Adipocyte (in vitro differentiated cells): ENCODE measurements around the gene PI4KB.
A peak's percentile ranks its signal among the peaks of the same experiment; 100 is the strongest.
"Not testable (repeated sequence)": the region's sequence is repeated elsewhere in the genome, so short reads cannot be mapped to it uniquely, and the experiment has no call there.

ENCODE experiments used
- DNase-seq: peaks from one replicate; pipeline ENCODE4 v3.0.0-alpha.2; 2015; ENCODE audit warnings: low read depth
- H3K27me3 ChIP-seq: replicated peaks from 2 replicates; pipeline ENCODE4 v1.7.0; 2013; ENCODE audit warnings: mild to moderate bottlenecking, low read length, moderate library complexity; ENCODE audit not compliant: control insufficient read depth, insufficient read depth
- H3K36me3 ChIP-seq: 2 replicates; pipeline ENCODE4 v1.7.0; 2013; ENCODE audit warnings: low read length, mild to moderate bottlenecking, moderate library complexity; ENCODE audit not compliant: control insufficient read depth, insufficient read depth, severe bottlenecking
- H3K4me1 ChIP-seq: 2 replicates; pipeline ENCODE4 v1.7.0; 2013; ENCODE audit warnings: mild to moderate bottlenecking, low read length, moderate library complexity; ENCODE audit not compliant: control insufficient read depth, insufficient read depth
- H3K4me3 ChIP-seq: 2 replicates; pipeline ENCODE4 v1.7.0; 2013; ENCODE audit warnings: mild to moderate bottlenecking, low read length, moderate library complexity
- H3K9ac ChIP-seq: 2 replicates; pipeline ENCODE4 v1.7.0; 2013; ENCODE audit warnings: mild to moderate bottlenecking, low read length, moderate library complexity
- H3K9me3 ChIP-seq: 2 replicates; pipeline ENCODE4 v1.7.0; 2013; ENCODE audit warnings: mild to moderate bottlenecking, low read length, moderate library complexity; ENCODE audit not compliant: control insufficient read depth

The PI4KB gene

DNA sequence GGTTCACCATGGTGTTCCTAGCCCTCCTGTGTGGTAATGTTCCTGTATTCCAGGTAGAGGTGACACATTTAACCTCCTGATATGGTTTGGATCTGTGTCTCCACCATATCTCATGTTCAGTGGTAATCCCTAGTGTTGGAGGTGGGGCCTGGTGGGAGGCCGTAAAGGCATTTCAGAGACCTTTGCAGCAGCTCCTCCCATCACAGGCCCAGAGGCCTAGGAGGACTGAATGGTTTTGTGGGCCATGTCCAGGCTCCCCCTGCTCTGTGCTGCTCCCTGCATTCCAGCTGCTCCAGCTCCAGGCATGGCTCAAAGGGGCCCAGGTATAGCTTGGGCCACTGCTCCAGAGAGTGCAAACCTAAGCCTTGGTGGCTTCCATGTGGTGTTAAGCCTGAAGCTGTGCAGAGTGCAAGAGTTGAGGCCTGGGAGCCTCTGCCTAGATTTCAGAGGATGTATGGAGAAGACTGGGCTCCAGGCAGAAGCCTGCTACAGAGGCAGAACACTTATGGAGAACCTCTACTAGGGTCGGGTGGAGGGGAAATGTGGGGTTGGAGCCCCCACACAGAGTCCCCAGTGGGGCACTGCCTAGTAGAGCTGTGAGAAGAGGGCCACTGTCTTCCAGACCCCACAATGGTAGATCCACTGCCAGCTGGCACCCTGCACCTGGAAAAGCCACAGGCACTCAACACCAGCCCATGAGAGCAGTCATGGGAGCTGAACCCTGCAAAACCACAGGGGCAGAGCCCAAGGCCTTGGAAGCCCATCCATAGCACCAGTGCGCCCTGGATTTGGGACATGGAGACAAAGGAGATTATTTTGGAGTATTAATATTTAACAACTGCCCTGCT, 35.3 kb upstream of the PI4KB start:
- peaks cover 3% of the 10 kb centered on the region for H3K4me1 ChIP-seq
- peaks cover 2% of the 10 kb centered on the region for H3K9me3 ChIP-seq
- no peaks in the 10 kb centered on the region for H3K27me3 ChIP-seq
- no peak overlapping the region for H3K4me3 ChIP-seq
- H3K9ac ChIP-seq, result no peak overlapping the region
- H3K36me3 ChIP-seq, result peaks cover 46% of the 10 kb centered on the region
- DNase-seq, result no peak

GRCh38 chr1:151361883-151362282, 34.7 kb upstream of the PI4KB start:
- no peaks in the 10 kb centered on the region for H3K4me1 ChIP-seq
- peaks cover 43% of the 10 kb centered on the region for H3K36me3 ChIP-seq
- no peaks in the 10 kb centered on the region for H3K27me3 ChIP-seq
- no peak for DNase-seq
- H3K9me3 ChIP-seq, result peaks cover 2% of the 10 kb centered on the region
- H3K4me3 ChIP-seq, result no peak overlapping the region
- no peak overlapping the region for H3K9ac ChIP-seq

DNA sequence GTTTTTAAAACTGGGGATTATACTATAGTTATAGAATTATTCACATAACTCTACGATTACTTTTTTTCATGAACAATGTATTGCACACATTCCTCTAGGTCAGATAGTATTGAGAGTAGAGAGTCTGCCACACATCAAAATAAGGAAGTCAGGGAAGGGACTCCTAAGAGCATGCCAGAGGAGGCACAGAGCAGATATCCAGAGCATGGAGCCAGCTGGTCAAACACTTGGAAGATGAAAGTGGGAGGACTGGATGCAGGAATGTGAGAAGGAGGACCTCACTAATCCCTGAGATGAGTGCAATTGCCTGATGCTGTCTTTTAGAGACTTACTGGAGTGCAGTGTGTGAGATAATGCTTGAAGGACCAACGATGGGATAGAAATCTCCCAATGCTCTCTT, 29.5 kb upstream of the PI4KB start:
- H3K4me3 ChIP-seq, result no peak overlapping the region
- H3K9ac ChIP-seq, result no peak overlapping the region
- no peaks in the 10 kb centered on the region for H3K36me3 ChIP-seq
- no peaks in the 10 kb centered on the region for H3K4me1 ChIP-seq
- no peaks in the 10 kb centered on the region for H3K27me3 ChIP-seq
- DNase-seq, result no peak
- no peaks in the 10 kb centered on the region for H3K9me3 ChIP-seq

- DNase-seq, result no peak
- H3K4me3 ChIP-seq, result no peak overlapping the region
- peaks cover 6% of the 10 kb centered on the region for H3K4me1 ChIP-seq
- no peak overlapping the region for H3K9ac ChIP-seq
- no peaks in the 10 kb centered on the region for H3K9me3 ChIP-seq
- no peaks in the 10 kb centered on the region for H3K36me3 ChIP-seq
- no peaks in the 10 kb centered on the region for H3K27me3 ChIP-seq
Measured at GRCh38 chr1:151352021-151352718, 25.0 kb upstream of the PI4KB start.

- not testable (repeated sequence) for DNase-seq, H3K9me3 ChIP-seq, H3K9ac ChIP-seq, H3K27me3 ChIP-seq, H3K36me3 ChIP-seq, H3K4me3 ChIP-seq
- peaks cover 17% of the 10 kb centered on the region for H3K4me1 ChIP-seq
Measured at GRCh38 chr1:151350323-151350722, 23.1 kb upstream of the PI4KB start.

DNA sequence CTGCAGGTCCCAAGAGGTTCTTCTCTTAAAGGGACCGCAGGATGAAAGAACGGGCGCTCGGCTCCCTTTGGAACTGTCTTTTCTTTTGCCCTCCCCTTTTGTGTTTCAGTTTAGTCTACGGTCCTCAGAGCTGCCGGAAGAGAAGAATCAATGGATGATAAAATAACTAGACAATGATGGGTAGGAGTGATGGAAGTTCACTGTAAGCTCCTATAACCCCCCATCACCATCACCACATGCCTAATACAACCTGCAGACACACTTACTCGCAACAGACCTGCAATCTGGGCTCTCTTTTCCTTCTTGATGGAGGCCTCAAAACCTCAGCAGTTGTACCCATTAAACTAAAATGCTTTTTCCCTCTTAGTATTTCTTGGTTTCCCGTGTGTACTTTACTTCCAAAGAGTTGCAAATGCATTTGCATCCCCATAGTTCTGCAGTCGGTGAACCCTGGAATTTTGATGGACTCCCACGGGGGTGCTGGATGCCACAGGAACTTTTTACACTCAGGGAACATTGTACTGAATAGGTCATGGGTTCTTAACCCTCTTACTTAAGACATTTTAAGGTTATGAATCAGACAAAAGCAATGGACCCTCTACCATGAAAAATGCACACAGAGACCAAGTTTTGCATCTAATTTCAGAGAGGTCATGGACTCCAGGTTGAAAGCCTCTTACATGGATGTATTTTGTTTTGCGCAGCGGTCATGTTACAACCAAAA, 20.5 kb upstream of the PI4KB start:
- Histone ChIP-seq H3K4me1 (peaks cover 17% of the 10 kb centered on the region), H3K4me3 (peak overlapping the region; percentile 96), H3K9me3 (no peaks in the 10 kb centered on the region), H3K27me3 (no peaks in the 10 kb centered on the region), H3K36me3 (peaks cover 19% of the 10 kb centered on the region), H3K9ac (peak overlapping the region; percentile 88)
- DNase-seq, result no peak

- Histone ChIP-seq H3K9ac (peak within 1 kb of the TSS; percentile 88), H3K4me3 (peak within 1 kb of the TSS; percentile 96), H3K27me3 (no peaks in the 10 kb centered on the region), H3K36me3 (peaks cover 19% of the 10 kb centered on the region), H3K4me1 (peaks cover 17% of the 10 kb centered on the region), H3K9me3 (no peaks in the 10 kb centered on the region)
- DNase-seq, result peak; percentile 99
Measured at GRCh38 chr1:151346769-151347522, 19.7 kb upstream of the PI4KB start, which contains the start of gene RFX5. Gene RFX5, minus strand, starts transcription at chr1:151347252. Its CDS starts 932 bp downstream, at chr1:151346320.

- Histone ChIP-seq H3K4me1 (peaks cover 17% of the 10 kb centered on the region), H3K27me3 (no peaks in the 10 kb centered on the region), H3K36me3 (peaks cover 19% of the 10 kb centered on the region), H3K9me3 (no peaks in the 10 kb centered on the region), H3K9ac (peak overlapping the region; percentile 88), H3K4me3 (peak overlapping the region; percentile 96)
- no peak for DNase-seq
Measured at GRCh38 chr1:151346082-151346768, 19.0 kb upstream of the PI4KB start.

GRCh38 chr1:151344291-151344690, 17.1 kb upstream of the PI4KB start:
- Histone ChIP-seq H3K9ac (no peak overlapping the region), H3K4me1 (peaks cover 19% of the 10 kb centered on the region), H3K9me3 (no peaks in the 10 kb centered on the region), H3K27me3 (no peaks in the 10 kb centered on the region), H3K36me3 (peaks cover 19% of the 10 kb centered on the region), H3K4me3 (no peak overlapping the region)
- no peak for DNase-seq

GRCh38 chr1:151343587-151343986, 16.4 kb upstream of the PI4KB start:
- Histone ChIP-seq H3K27me3 (no peaks in the 10 kb centered on the region), H3K4me3 (no peak overlapping the region), H3K36me3 (peaks cover 19% of the 10 kb centered on the region), H3K9me3 (no peaks in the 10 kb centered on the region), H3K4me1 (peaks cover 19% of the 10 kb centered on the region), H3K9ac (no peak overlapping the region)
- DNase-seq, result no peak
